HG02798 (cell line): ENCODE measurements around the gene CIAO1.

ENCODE experiments used
- ATAC-seq: cut with Tn5 transposase; IDR thresholded peaks from one replicate; pipeline ENCODE4 v1.9.1; 2021; ENCODE audit warnings: mild to moderate bottlenecking; ENCODE audit not compliant: unreplicated experiment, poor library complexity

CIAO1 gene

DNA sequence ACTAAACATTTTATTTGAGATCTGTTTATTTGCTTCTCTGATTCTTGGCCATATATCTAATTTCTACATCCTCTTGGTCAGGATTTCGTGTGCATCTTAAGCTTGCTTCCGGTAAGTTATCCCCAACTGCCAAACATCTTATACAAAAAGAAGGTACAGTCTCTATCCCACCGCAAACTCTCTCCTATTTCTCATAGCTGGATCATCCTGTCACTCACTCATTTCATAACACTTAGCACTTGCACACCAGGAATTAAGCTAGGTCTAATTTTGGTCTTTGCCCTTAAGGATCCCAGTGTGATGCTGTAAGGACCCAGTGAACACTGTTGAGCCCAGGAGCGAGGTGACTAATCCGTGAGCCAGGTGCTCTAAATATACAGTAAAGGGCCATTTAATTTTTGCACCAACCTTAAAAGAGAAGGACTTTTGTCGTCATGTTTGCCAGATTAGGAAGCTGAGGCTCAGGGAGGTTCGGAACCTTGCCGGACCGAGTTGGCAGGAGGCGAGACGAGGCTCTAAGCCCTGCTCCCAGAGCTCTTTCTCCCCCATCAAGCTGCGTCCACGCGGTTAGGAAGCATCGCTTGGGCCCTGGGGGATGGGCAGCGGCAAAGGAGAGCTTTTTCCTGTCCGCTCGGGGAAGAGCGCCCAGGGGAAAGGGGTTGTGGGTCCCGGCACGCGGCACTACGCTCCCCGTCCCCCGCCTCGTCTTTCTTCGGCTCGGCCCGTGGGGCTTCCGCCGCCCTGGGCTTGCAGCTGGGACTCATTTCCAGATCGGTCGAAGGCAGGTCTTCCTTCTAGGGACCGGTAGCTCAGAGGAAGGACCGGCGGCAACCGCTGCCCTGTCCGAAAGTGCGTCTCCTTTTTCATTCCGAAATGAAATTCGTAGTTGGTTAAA is 55.0 kb downstream of the CIAO1 start:
- ATAC-seq: peak; percentile 27
